Nephron (organoid): ENCODE data around the gene CEMIP.

Experiments used
- H3K27ac Mint-ChIP-seq, 3 experiments: 2 replicates each; pipeline ENCODE4 v1.8.0; 2020; ENCODE audit warnings: mixed read lengths in 3 of 3, mild to moderate bottlenecking in 2 of 3, moderate library complexity in 1 of 3
- H3K27me3 Mint-ChIP-seq: 2 replicates; pipeline ENCODE4 v1.8.0; 2021; ENCODE audit warnings: low read depth, mild to moderate bottlenecking, moderate library complexity, mixed read lengths
- H3K36me3 Mint-ChIP-seq: 2 replicates; pipeline ENCODE4 v1.8.0; 2020; ENCODE audit warnings: low read depth, mixed read lengths
- H3K4me1 Mint-ChIP-seq: 2 replicates; pipeline ENCODE4 v1.8.0; 2020; ENCODE audit warnings: mixed read lengths
- H3K4me3 Mint-ChIP-seq, 3 experiments: 2 replicates each; pipeline ENCODE4 v1.8.0; 2020; ENCODE audit warnings: mild to moderate bottlenecking in 3 of 3, mixed read lengths in 3 of 3, moderate library complexity in 2 of 3
- H3K9me3 Mint-ChIP-seq: 2 replicates; pipeline ENCODE4 v1.8.0; 2020; ENCODE audit warnings: mixed read lengths
- TF ChIP-seq, protein P1 (sequence below), 3 experiments: fragments of 200-600 bp; sonication (generic); IDR thresholded peaks; one replicate each; pipeline ENCODE4 v1.5.0; 2021; ENCODE audit warnings: antibody characterized with exemption in 3 of 3; ENCODE audit not compliant: unreplicated experiment in 3 of 3

CEMIP gene

DNA sequence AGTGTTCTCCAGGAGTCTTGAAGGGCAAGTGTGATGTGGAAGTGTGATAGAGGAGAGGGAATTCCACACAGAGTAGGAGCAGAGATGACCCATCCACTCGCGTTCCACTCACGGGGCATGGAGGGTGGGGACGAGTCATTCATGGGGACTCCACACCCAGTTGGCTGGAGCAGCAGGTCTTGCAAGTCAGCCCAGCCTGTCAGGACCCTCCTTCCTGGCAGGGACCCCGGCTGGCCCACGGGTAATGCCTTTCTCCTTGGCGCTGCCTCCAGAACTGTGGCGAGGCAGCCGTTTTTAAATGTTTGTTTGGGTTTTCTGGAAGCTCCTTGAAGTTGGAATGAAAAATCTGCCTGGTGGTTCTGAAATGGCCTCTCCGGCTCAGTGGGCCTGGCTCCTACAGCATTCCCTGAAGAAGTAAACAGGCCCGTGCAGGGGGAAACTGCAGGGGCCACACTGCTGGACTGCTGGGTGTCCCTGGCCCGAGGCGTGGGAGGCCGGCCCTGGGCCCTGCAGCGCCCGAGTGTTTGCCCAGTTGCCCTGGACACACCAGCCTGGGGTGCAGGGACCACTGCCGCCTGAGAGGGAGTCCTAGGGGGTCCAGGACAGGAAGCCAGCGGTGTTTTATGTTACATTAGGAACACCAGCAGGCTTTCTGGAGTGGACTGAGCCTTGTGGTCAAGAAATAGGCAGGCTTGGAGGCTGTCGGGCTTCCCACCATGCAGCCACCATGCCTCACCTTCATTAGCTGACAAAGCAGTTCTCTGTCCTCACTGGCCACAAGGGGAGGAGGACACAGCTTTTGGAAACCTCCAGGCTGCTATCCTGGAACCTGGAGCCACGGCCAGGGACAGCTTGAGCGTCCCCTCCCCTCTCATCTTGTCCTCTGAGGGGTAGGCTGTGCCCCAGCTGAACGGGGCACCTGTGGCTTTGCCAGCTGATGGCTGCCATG is 61.3 kb downstream of the CEMIP start:
- no peaks in the 10 kb centered on the region for H3K36me3 Mint-ChIP-seq
- no peak overlapping the region for H3K27ac Mint-ChIP-seq
- TF ChIP-seq, protein P1, sequence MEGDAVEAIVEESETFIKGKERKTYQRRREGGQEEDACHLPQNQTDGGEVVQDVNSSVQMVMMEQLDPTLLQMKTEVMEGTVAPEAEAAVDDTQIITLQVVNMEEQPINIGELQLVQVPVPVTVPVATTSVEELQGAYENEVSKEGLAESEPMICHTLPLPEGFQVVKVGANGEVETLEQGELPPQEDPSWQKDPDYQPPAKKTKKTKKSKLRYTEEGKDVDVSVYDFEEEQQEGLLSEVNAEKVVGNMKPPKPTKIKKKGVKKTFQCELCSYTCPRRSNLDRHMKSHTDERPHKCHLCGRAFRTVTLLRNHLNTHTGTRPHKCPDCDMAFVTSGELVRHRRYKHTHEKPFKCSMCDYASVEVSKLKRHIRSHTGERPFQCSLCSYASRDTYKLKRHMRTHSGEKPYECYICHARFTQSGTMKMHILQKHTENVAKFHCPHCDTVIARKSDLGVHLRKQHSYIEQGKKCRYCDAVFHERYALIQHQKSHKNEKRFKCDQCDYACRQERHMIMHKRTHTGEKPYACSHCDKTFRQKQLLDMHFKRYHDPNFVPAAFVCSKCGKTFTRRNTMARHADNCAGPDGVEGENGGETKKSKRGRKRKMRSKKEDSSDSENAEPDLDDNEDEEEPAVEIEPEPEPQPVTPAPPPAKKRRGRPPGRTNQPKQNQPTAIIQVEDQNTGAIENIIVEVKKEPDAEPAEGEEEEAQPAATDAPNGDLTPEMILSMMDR (IDR thresholded peaks at IDR 0.05; ENCODE audit: unreplicated experiment in 3 of 3), result no peak
- H3K9me3 Mint-ChIP-seq, result no peaks in the 10 kb centered on the region
- H3K4me1 Mint-ChIP-seq, result peaks cover 14% of the 10 kb centered on the region
- H3K4me3 Mint-ChIP-seq, result no peak overlapping the region
- H3K27me3 Mint-ChIP-seq, result peaks cover 22% of the 10 kb centered on the region

DNA sequence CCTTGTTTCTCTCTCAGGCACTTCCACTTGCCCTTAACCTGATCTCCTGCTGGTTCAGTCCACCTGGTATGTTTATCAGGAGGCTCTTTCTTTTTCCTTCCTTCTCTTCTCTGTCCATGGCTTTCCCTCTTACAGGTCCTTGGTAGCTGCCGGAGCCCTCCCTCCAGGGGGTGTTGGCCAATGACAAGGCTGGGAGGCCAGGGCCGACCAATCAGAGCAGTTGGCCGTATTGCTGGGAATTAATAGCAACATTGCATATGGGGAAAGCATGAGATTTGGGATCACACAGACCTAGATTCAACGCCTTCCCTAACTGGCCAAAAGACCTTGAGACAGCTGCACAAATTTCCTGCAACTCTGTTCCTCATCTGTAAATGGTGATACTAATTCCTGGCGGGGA is 62.4 kb downstream of the CEMIP start:
- TF ChIP-seq, protein P1 (IDR thresholded peaks at IDR 0.05; ENCODE audit: unreplicated experiment in 3 of 3), result no peak
- no peak overlapping the region for H3K4me3 Mint-ChIP-seq
- no peak overlapping the region for H3K27ac Mint-ChIP-seq
- no peaks in the 10 kb centered on the region for H3K9me3 Mint-ChIP-seq
- peaks cover 22% of the 10 kb centered on the region for H3K27me3 Mint-ChIP-seq
- H3K36me3 Mint-ChIP-seq, result no peaks in the 10 kb centered on the region
- peaks cover 20% of the 10 kb centered on the region for H3K4me1 Mint-ChIP-seq

DNA sequence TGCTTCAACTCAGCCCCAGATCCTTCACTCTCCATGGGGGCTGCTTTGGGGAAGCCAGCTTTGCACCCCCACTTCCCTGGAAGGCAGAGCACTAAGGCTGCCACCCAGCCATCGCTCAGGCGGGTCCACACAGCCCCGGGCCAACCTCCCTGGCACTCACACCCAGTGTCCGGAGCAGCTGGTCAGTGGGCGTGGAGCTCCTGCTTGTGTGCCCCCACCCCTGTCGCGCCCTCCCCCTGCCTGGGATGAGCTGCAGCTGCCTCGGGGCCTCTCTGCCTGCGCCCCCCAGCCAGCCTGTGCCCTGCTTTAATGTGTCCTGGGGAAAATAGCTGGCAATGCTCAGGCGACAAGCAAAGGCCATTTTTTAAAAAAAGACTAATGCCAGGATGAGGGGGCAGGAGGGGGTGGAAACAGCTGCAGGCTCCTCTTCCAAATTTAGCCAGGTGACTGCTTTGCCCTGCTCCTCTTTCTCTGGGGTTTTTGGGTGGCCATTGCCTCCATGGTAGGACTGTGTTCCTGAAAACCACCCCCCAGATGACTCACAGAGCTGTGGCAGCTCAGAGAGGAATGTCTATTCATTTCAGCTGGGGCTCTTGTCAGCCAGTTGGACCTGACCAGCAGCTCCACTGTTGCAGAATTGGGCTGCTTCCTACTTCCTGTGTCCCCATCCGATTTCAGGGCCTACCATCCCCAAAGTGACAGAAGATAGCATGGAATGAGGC is 65.0 kb downstream of the CEMIP start:
- peak overlapping the region in 1 of 3 experiments; percentile 47 for H3K4me3 Mint-ChIP-seq
- TF ChIP-seq, protein P1 (IDR thresholded peaks at IDR 0.05; ENCODE audit: unreplicated experiment in 3 of 3), result no peak
- no peaks in the 10 kb centered on the region for H3K36me3 Mint-ChIP-seq
- H3K27ac Mint-ChIP-seq, result no peak overlapping the region
- H3K9me3 Mint-ChIP-seq, result no peaks in the 10 kb centered on the region
- peaks cover 12% of the 10 kb centered on the region for H3K27me3 Mint-ChIP-seq
- peaks cover 16% of the 10 kb centered on the region for H3K4me1 Mint-ChIP-seq

DNA sequence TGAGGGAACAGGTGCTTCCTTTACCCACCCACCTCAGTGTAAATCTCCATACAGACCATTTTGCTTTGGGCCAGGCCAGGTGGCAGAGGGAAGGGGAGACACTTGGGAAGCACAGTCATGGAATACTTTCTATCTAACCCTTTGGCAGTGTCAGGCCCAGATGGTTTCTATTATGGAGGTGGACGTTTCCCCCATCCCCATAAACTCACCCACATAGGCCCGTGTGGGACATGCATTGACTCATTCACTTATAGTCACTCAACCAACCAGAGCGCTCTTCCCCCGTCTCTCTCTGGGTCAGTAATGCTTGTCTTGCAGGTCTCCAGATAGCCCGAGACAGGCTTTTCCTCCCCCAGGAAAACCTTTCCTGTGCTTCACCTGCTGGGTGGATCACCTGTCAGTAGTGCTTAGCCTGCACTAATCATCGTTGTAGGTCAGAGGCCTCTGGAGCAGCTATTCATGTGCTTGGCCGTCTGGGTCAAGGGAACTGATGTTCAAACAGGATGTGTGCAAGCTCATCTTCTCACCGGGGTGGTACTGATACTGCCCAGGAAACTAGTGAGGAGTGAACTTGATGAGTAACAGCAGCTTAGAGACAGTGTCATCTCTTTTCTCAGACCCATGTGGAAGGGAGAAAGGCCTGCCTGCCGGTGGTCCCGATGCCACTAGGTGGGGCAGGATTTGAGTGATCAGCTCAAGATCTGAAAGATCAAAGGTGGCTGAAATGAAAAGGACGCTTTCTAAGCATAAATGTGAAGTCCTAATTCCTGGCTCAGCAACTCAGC is 67.1 kb downstream of the CEMIP start:
- Mint-ChIP-seq H3K27me3 (peaks cover 9% of the 10 kb centered on the region), H3K27ac (no peak overlapping the region), H3K9me3 (no peaks in the 10 kb centered on the region), H3K4me3 (no peak overlapping the region), H3K36me3 (no peaks in the 10 kb centered on the region), H3K4me1 (peaks cover 16% of the 10 kb centered on the region)
- TF ChIP-seq, protein P1 (IDR thresholded peaks at IDR 0.05; ENCODE audit: unreplicated experiment in 3 of 3), result no peak

DNA sequence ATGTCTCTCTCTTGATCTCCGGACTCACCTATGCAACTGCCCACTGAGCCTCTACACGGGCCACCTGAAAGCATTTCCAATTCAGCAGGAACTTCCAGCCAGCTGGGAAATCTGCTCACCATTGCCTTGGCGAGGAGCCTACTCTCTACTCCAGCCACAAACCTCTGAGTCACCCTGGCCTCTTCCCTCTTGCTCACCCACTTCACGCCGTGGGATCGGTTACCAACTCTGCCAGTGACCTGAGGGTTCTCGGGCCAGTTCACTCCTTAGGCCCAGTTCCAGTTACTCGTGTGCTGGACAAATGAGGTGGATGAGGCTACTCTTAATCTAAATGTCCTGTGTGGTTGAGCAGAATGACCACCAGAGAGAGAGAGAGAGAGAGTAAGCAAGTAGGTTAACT is 70.1 kb downstream of the CEMIP start:
- no peak overlapping the region for H3K27ac Mint-ChIP-seq
- H3K9me3 Mint-ChIP-seq, result no peaks in the 10 kb centered on the region
- peaks cover 13% of the 10 kb centered on the region for H3K27me3 Mint-ChIP-seq
- no peak overlapping the region for H3K4me3 Mint-ChIP-seq
- TF ChIP-seq, protein P1 (IDR thresholded peaks at IDR 0.05; ENCODE audit: unreplicated experiment in 3 of 3), result no peak
- no peaks in the 10 kb centered on the region for H3K36me3 Mint-ChIP-seq
- peaks cover 10% of the 10 kb centered on the region for H3K4me1 Mint-ChIP-seq
